Measurements from ENCODE around the gene PLCH1.

Gene PLCH1

GRCh38 chr3:155535098-155535497, 209.8 kb downstream of the PLCH1 start:
- DNase-seq (ENCODE audit: low spot score) = no peak

GRCh38 chr3:155528579-155528978, 216.3 kb downstream of the PLCH1 start:
- no peak for DNase-seq (ENCODE audit: low spot score)

GRCh38 chr3:155525324-155525833, 219.5 kb downstream of the PLCH1 start:
- no peak for DNase-seq (ENCODE audit: low spot score)

- no peak for DNase-seq (ENCODE audit: low spot score)
Observed at GRCh38 chr3:155520463-155520862, 224.4 kb downstream of the PLCH1 start.

- DNase-seq (ENCODE audit: low spot score) = no peak
Observed at GRCh38 chr3:155519078-155519477, 225.8 kb downstream of the PLCH1 start.

- no peak for DNase-seq (ENCODE audit: low spot score)
Observed at GRCh38 chr3:155517903-155518302, 227.0 kb downstream of the PLCH1 start.

GRCh38 chr3:155516439-155516838, 228.4 kb downstream of the PLCH1 start:
- DNase-seq (ENCODE audit: low spot score) = no peak

GRCh38 chr3:155512867-155513261, 232.0 kb downstream of the PLCH1 start:
- no peak for DNase-seq (ENCODE audit: low spot score)

GRCh38 chr3:155512175-155512866, 232.6 kb downstream of the PLCH1 start:
- DNase-seq (ENCODE audit: low spot score) = no peak

GRCh38 chr3:155504682-155505081, 240.2 kb downstream of the PLCH1 start:
- no peak for DNase-seq (ENCODE audit: low spot score)

GRCh38 chr3:155502630-155503029, 242.2 kb downstream of the PLCH1 start:
- DNase-seq (ENCODE audit: low spot score) = no peak

- DNase-seq (ENCODE audit: low spot score) = no peak
Observed at GRCh38 chr3:155500194-155500818, 244.6 kb downstream of the PLCH1 start.

GRCh38 chr3:155497930-155498647, 246.8 kb downstream of the PLCH1 start:
- DNase-seq (ENCODE audit: low spot score) = peak; percentile 78

- no peak for DNase-seq (ENCODE audit: low spot score)
Observed at GRCh38 chr3:155496206-155496605, 248.7 kb downstream of the PLCH1 start.

- DNase-seq (ENCODE audit: low spot score) = no peak
Observed at GRCh38 chr3:155495387-155495786, 249.5 kb downstream of the PLCH1 start.

- no peak for DNase-seq (ENCODE audit: low spot score)
Observed at GRCh38 chr3:155494332-155494731, 250.5 kb downstream of the PLCH1 start.

- DNase-seq (ENCODE audit: low spot score) = no peak
Observed at GRCh38 chr3:155492841-155493240, 252.0 kb downstream of the PLCH1 start.

GRCh38 chr3:155491696-155492095, 253.2 kb downstream of the PLCH1 start:
- DNase-seq (ENCODE audit: low spot score) = no peak

GRCh38 chr3:155488671-155489070, 256.2 kb downstream of the PLCH1 start:
- no peak for DNase-seq (ENCODE audit: low spot score)

- no peak for DNase-seq (ENCODE audit: low spot score)
Observed at GRCh38 chr3:155485897-155486296, 259.0 kb downstream of the PLCH1 start.

GRCh38 chr3:155481591-155481990, 263.3 kb downstream of the PLCH1 start:
- DNase-seq (ENCODE audit: low spot score) = no peak

GRCh38 chr3:155481089-155481488, 263.8 kb downstream of the PLCH1 start:
- no peak for DNase-seq (ENCODE audit: low spot score)

GRCh38 chr3:155465664-155466063, 279.2 kb downstream of the PLCH1 start:
- no peak for DNase-seq (ENCODE audit: low spot score)
